T-cell (primary cell): Measurements from ENCODE around the gene SLC16A6. TPM values are rescaled to one million over a fixed set of nuclear protein-coding genes. Genes with fewer than 3 reads are reported as not detected.

Experiments
- ATAC-seq, 4 experiments: fragments of 200-7000 bp in 3 of 4; fragments of 150-1000 bp in 1 of 4; cut with Tn5 transposase; replicated peaks in 1 of 4; 1 replicate in 3 of 4; 2 replicates in 1 of 4; pipeline ENCODE4 v1.10.0; 2021; ENCODE audit warnings: moderate library complexity in 3 of 4, mild to moderate bottlenecking in 2 of 4, moderate number of reproducible peaks in 1 of 4
- CTCF ChIA-PET, 2 donors: fragments of 300-600 bp; sonication (Branson Sonifier 250); formaldehyde crosslinking; loops; one replicate each; lab custom pipeline; 2022; ENCODE audit warnings: antibody characterized with exemption in 2 of 2; lab: Charles Lee
- POLR2A ChIA-PET, 2 donors: fragments of 300-600 bp; sonication (Branson Sonifier 250); formaldehyde crosslinking; loops; one replicate each; lab custom pipeline; 2022; ENCODE audit warnings: antibody characterized with exemption in 2 of 2; lab: Charles Lee
- DNase-seq, 35 experiments: peaks; one replicate each; pipeline versions ENCODE4 v3.0.0 to v3.0.0-alpha.2; 2013 to 2023
- H3K27ac ChIP-seq: one replicate; pipeline ENCODE4 v1.5.1; 2013; ENCODE audit warnings: low read length
- H3K27me3 ChIP-seq, 2 experiments: replicated peaks in 1 of 2; 1 replicate in 1 of 2; 2 replicates in 1 of 2; pipeline versions ENCODE4 v1.6.1 to v1.7.0; 2013; ENCODE audit warnings: low read length in 1 of 2, mixed read lengths in 1 of 2; ENCODE audit not compliant: control insufficient read depth in 2 of 2, insufficient read depth in 2 of 2; ENCODE audit errors: extremely low read depth in 1 of 2
- H3K36me3 ChIP-seq, 2 donors: 1 replicate in 1 of 2; 2 replicates in 1 of 2; pipeline versions ENCODE4 v1.6.1 to v1.7.0; 2013; ENCODE audit warnings: low read length in 1 of 2; ENCODE audit not compliant: control insufficient read depth in 2 of 2, insufficient read depth in 1 of 2; ENCODE audit errors: extremely low read depth in 1 of 2
- H3K4me1 ChIP-seq, 2 experiments: 1 replicate in 1 of 2; 2 replicates in 1 of 2; pipeline versions ENCODE4 v1.6.1 to v1.7.0; 2013; ENCODE audit warnings: low read length in 2 of 2, mixed read lengths in 1 of 2; ENCODE audit not compliant: insufficient read depth in 2 of 2, control insufficient read depth in 1 of 2; ENCODE audit errors: extremely low read depth in 1 of 2
- H3K4me3 ChIP-seq, 2 donors: 1 replicate in 1 of 2; 2 replicates in 1 of 2; pipeline versions ENCODE4 v1.5.1 to v1.7.0; 2013; ENCODE audit warnings: mild to moderate bottlenecking in 2 of 2, low read length in 1 of 2, moderate library complexity in 1 of 2; ENCODE audit not compliant: control insufficient read depth in 1 of 2; ENCODE audit errors: extremely low read depth in 1 of 2
- H3K9me3 ChIP-seq: 2 replicates; pipeline ENCODE4 v1.7.0; 2013
- H3K27ac Mint-ChIP-seq, 2 donors: one replicate each; pipeline ENCODE4 v1.8.0; 2020 to 2021; ENCODE audit warnings: mild to moderate bottlenecking in 2 of 2, mixed read lengths in 2 of 2
- H3K27me3 Mint-ChIP-seq, 2 donors: one replicate each; pipeline ENCODE4 v1.8.0; 2021 to 2022; ENCODE audit warnings: mixed read lengths in 2 of 2
- H3K36me3 Mint-ChIP-seq: one replicate; pipeline ENCODE4 v1.8.0; 2021; ENCODE audit warnings: mixed read lengths
- H3K4me1 Mint-ChIP-seq, 3 donors: one replicate each; pipeline ENCODE4 v1.8.0; 2020 to 2022; ENCODE audit warnings: mixed read lengths in 3 of 3, mild to moderate bottlenecking in 1 of 3
- H3K4me3 Mint-ChIP-seq, 3 donors: one replicate each; pipeline ENCODE4 v1.8.0; 2020 to 2022; ENCODE audit warnings: mild to moderate bottlenecking in 3 of 3, mixed read lengths in 3 of 3, moderate library complexity in 3 of 3
- H3K9me3 Mint-ChIP-seq, 3 donors: one replicate each; pipeline ENCODE4 v1.8.0; 2020 to 2022; ENCODE audit warnings: mixed read lengths in 3 of 3
- WGBS: methylation state at CpG from one replicate; pipeline ENCODE4 v1.1.5; 2013; ENCODE audit warnings: missing lambda C conversion rate; ENCODE audit not compliant: insufficient coverage; 5-methylcytosine and 5-hydroxymethylcytosine counted together
- total RNA-seq, 35 experiments: library from RNA in 6 of 35; stranded (reverse) in 6 of 35; fragments of 120-200 nt in 1 of 35; gene quantifications; one replicate each; pipeline versions ENCODE4 v1.2.1 to v1.2.4 and lab custom pipeline; 2013 to 2026

The SLC16A6 gene
- total RNA-seq, 5 donors from 2014 or later (not counting 1 experiment from before 2014, with no cell fraction given): 4.4 to 10.5 (median 7.0) TPM

DNA sequence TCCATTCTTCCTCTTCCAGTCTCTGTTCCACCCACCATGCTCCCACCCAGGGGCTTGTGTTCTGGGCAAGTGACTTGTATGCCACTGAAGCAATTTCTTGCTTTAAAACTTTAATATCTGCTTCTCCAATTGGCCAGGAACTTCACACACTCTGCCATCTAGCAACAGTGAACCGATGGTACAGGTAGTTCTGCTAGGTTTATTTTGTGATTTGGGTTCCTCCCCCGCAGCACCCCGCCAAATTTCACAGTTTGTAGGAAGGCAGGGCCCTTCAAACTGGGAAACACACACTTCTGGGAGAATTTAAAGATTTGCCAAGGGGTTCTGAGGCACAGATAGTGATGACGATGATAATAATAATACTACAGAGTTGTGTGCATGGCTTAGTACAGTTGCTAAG, 3.7 kb upstream of the SLC16A6 start:
- 92% methylated on average over 2 of the region's 4 CpGs for WGBS
- Mint-ChIP-seq H3K36me3 (no peaks in the 10 kb centered on the region), H3K27ac (peak overlapping the region; percentile 29 to 87), H3K4me3 (peak overlapping the region in 1 of 3 donors; percentile 29), H3K9me3 (no peaks in the 10 kb centered on the region), H3K27me3 (no peaks in the 10 kb centered on the region), H3K4me1 (peaks cover 63 to 75% (median 64%) of the 10 kb centered on the region in 3 donors)
- ATAC-seq: no peak
- no peak overlapping the region for H3K4me3 ChIP-seq
- H3K27me3 ChIP-seq: no peaks in the 10 kb centered on the region
- CTCF ChIA-PET: no interaction called here
- H3K9me3 ChIP-seq: no peaks in the 10 kb centered on the region
- peaks cover 36 to 75% of the 10 kb centered on the region in 2 experiments for H3K4me1 ChIP-seq
- no peak for DNase-seq
- no peak overlapping the region for H3K27ac ChIP-seq
- POLR2A ChIA-PET: no interaction called here
- H3K36me3 ChIP-seq: no peaks in the 10 kb centered on the region

- Mint-ChIP-seq H3K4me1 (peaks cover 63 to 75% (median 65%) of the 10 kb centered on the region in 3 donors), H3K9me3 (no peaks in the 10 kb centered on the region), H3K27me3 (no peaks in the 10 kb centered on the region), H3K27ac (peak overlapping the region in 1 of 2 donors; percentile 67), H3K4me3 (no peak overlapping the region), H3K36me3 (no peaks in the 10 kb centered on the region)
- no peak overlapping the region for H3K4me3 ChIP-seq
- POLR2A ChIA-PET: no interaction called here
- peaks cover 40 to 79% of the 10 kb centered on the region in 2 experiments for H3K4me1 ChIP-seq
- no peaks in the 10 kb centered on the region for H3K9me3 ChIP-seq
- no peak overlapping the region for H3K27ac ChIP-seq
- CTCF ChIA-PET: no interaction called here
- WGBS: 100% methylated on average over 2 of the region's 3 CpGs
- DNase-seq: no peak
- no peaks in the 10 kb centered on the region for H3K36me3 ChIP-seq
- H3K27me3 ChIP-seq: no peaks in the 10 kb centered on the region
- ATAC-seq: no peak
Observed at GRCh38 chr17:68294196-68294555, 3.2 kb upstream of the SLC16A6 start.

- Mint-ChIP-seq H3K27me3 (no peaks in the 10 kb centered on the region), H3K4me3 (no peak overlapping the region), H3K9me3 (no peaks in the 10 kb centered on the region), H3K27ac (peak overlapping the region in 1 of 2 donors; percentile 67), H3K36me3 (no peaks in the 10 kb centered on the region), H3K4me1 (peaks cover 63 to 78% (median 68%) of the 10 kb centered on the region in 3 donors)
- H3K36me3 ChIP-seq: no peaks in the 10 kb centered on the region
- no peak for DNase-seq
- peaks cover 38 to 84% of the 10 kb centered on the region in 2 experiments for H3K4me1 ChIP-seq
- H3K27me3 ChIP-seq: no peaks in the 10 kb centered on the region
- WGBS: 98% methylated on average over 4 of the region's 6 CpGs
- no peaks in the 10 kb centered on the region for H3K9me3 ChIP-seq
- ChIA-PET POLR2A (interaction anchor here in 1 of 2 donors (1.1 kb wide), 1 partner anchor 53 kb away, joined by 3 read pairs; no protein-coding TSS in a partner anchor), CTCF (interaction anchor here in 1 of 2 donors (0.6 kb wide), 1 partner anchor 31 kb away, joined by 4 read pairs; no protein-coding TSS in a partner anchor)
- no peak overlapping the region for H3K4me3 ChIP-seq
- ATAC-seq: no peak
- no peak overlapping the region for H3K27ac ChIP-seq
Observed at GRCh38 chr17:68293490-68294195, 2.7 kb upstream of the SLC16A6 start.

- Histone ChIP-seq H3K4me1 (peaks cover 33 to 84% of the 10 kb centered on the region in 2 experiments), H3K36me3 (no peaks in the 10 kb centered on the region), H3K4me3 (peak overlapping the region; percentile 62 to 66), H3K27me3 (no peaks in the 10 kb centered on the region), H3K27ac (peak overlapping the region; percentile 88), H3K9me3 (no peaks in the 10 kb centered on the region)
- H3K4me3 Mint-ChIP-seq: peak overlapping the region; percentile 78 to 99 (median 83)
- POLR2A ChIA-PET: interaction anchor here in 1 of 2 donors (1.1 kb wide), 1 partner anchor 54 kb away, joined by 3 read pairs; no protein-coding TSS in a partner anchor
- WGBS: 42% methylated on average over 4 of the region's 9 CpGs
- DNase-seq: no peak
- H3K4me1 Mint-ChIP-seq: peaks cover 63 to 77% (median 69%) of the 10 kb centered on the region in 3 donors
- no peaks in the 10 kb centered on the region for H3K36me3 Mint-ChIP-seq
- CTCF ChIA-PET: interaction anchor here in 1 of 2 donors (0.6 kb wide), 1 partner anchor 30 kb away, joined by 4 read pairs; no protein-coding TSS in a partner anchor
- peak overlapping the region; percentile 92 for H3K27ac Mint-ChIP-seq
- no peaks in the 10 kb centered on the region for H3K27me3 Mint-ChIP-seq
- no peak for ATAC-seq
- H3K9me3 Mint-ChIP-seq: no peaks in the 10 kb centered on the region
Observed at GRCh38 chr17:68292689-68293040, 1.7 kb upstream of the SLC16A6 start.

DNA sequence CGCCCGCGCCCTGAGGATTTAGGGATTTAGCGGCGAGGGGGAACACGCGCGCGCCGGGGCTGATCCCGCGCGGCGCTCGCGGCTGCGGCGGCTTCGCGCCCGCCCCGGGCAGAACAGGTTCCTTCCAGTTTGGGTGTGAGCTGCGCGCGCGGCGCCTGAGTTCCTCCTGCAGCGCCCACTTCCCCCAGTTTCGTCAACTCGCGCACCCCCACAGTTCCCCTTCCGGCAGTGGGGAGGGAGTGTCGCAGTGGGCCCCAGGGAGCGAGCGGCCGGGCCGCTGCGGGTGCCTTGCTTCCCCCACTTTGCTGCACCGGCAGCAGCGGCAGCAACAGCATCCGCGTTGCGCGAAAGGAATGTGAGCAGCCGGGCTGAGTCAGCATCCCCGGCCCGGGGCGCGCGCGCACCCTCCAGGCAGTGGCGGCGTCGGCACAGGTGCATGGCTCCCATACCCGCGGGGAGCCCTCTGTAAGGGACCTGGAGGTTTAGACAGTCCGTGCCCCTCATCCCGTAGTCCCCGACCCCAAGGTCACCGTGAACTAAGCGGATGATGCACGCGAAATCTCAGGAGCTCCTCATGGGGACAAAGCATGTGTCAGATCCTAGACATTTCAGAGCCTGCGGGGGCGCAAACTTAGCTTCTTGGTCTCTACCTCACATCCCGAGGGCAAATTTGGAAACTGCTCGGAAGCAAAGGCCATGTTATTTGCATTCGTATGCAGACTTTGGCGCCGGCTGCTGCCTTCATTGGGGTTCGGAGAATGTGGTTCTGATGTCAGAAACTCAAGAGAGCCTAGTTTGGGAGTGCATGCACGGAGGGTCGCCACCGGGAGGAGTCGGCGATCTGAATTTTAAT, 1.1 kb upstream of the SLC16A6 start:
- peak; percentile 75 to 79 (median 76) for ATAC-seq
- 3% methylated on average over 71 of the region's 76 CpGs for WGBS
- Mint-ChIP-seq H3K4me3 (peak overlapping the region; percentile 78 to 99 (median 83)), H3K9me3 (no peaks in the 10 kb centered on the region), H3K27ac (peak overlapping the region; percentile 92), H3K36me3 (no peaks in the 10 kb centered on the region), H3K4me1 (peaks cover 62 to 76% (median 69%) of the 10 kb centered on the region in 3 donors), H3K27me3 (no peaks in the 10 kb centered on the region)
- Histone ChIP-seq H3K4me1 (peaks cover 27 to 78% of the 10 kb centered on the region in 2 experiments), H3K4me3 (peak overlapping the region; percentile 62 to 66), H3K36me3 (no peaks in the 10 kb centered on the region), H3K27me3 (no peaks in the 10 kb centered on the region), H3K27ac (peak overlapping the region; percentile 88), H3K9me3 (no peaks in the 10 kb centered on the region)
- DNase-seq: peak; percentile 89 to 97 (median 95)
- POLR2A ChIA-PET: interaction anchor here (0.7 to 1.1 kb wide), 4 partner anchors 55 to 175 kb away, joined by 3 to 4 read pairs (median 3); no protein-coding TSS in a partner anchor
- CTCF ChIA-PET: interaction anchor here in 1 of 2 donors (0.7 kb wide), 1 partner anchor 110 kb away, joined by 4 read pairs; no protein-coding TSS in a partner anchor
